ENCODE measurements around the gene CCDC122.

Gene CCDC122

GRCh38 chr13:43799191-43799590, 80.3 kb downstream of the CCDC122 start:
- DNase-seq: no peak

DNA sequence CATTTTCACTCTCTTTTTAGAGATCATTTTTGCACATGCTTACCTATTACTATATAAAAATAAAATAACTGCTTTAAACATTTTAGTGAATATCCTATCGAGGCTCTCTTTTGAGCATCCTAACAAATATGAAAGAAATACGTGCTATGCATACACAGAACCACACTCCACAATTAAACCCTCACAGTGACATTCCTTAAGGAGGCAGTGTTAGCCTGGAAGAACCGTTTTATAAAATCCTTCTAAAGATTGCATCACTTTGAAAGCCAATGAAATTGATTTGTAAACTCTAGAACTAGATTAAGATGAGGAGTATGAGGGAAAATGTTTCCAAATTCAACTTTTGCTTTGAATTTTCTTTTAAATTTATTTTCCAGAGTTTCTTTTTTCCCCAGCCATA, 81.7 kb downstream of the CCDC122 start:
- DNase-seq: no peak

DNA sequence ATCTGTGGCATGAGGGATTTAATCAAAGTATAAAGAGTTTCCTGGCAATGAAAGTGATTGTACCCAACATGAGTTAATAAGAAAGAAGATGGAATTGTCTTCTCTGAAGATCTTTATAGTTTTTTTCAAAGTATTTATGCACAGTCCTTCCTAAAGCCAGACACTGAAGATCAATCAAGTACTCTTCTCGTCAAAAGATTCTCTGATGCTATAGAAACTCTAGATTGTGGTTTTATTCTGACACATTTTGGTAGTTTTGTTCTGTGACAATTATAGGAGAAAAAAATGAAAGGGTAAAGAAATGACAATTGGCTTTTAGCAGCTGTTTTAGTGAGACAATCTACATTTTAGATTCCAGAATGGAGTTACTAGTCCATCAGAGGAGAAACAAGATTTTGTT, 82.4 kb downstream of the CCDC122 start:
- no peak for DNase-seq

DNA sequence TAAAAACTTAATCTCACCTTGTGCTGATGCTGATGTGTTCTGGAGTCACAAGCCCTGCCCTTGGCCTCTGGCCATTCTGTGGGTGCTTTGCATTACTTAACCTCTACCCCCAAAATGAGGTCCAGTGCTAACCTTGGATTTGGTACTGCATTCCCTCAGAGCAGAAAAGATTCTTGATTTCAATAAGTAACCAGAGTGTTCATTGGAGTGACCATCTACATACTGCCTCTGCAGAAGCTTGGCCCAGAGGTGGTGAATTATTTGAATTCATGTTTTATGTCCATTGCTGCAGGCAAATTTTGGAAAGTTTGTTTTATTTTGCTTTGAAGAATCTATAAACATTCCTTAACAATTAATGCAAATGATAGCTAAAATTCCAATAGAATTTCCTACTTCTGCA, 85.1 kb downstream of the CCDC122 start:
- no peak for DNase-seq

- no peak for DNase-seq
Observed at GRCh38 chr13:43792076-43792881, 87.3 kb downstream of the CCDC122 start.

DNA sequence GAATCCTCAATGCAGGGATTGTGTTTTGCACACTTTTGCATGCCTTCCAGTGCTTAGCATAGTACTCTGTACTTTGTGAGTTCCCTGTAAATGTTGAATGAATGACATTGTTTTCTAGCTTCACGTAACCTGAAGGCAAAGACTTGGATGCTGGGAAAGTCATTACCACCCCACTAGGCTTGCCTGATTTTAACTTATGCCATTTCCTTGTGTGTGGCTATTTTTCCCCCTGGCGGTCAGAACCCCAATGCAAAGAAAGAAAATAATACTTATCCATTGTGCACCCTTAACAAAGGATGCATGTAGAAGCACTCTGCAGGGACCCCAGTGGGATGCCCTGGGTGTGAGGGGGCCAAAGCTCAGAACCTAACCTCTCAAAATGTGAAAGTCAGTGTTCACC, 91.5 kb downstream of the CCDC122 start:
- DNase-seq: peak; percentile 15

GRCh38 chr13:43787518-43787891, 92.0 kb downstream of the CCDC122 start:
- DNase-seq: no peak

DNA sequence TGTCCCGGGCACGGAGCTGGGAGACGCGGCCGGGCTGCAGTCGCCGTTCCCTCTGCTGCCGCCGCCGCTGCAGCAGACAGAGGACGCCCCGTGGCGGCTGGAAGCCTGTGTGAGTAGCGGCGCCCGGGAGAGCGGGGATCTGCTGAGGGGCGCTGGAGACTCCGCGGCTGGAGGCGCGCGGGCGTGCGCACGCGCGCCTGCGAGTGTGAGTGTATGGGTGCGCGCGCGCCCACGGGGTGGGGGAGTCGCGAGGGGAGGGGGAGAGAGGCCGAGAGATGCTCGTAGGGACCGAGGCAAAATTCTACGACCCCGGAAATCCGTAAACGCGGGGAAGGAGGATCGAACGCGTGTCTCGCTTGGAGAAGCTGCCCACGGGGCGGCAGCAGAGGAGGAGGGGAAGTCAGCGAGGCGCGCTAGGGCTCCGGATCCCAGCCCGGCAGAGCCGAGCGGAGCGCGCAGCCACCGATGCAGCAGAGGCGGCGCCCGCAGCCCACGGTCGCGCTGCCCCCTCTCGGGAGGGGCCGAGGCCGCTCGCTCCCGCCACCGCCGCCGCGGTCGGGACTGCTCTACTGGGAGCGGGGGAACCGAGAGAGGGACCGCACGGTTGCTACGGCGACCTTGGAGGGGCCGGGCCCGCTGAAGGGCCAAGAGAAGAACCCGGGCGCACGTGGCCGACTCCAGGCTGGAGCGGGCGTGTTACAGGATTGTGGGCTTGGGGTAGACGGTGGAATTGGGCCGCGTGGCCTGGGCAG, 92.6 kb downstream of the CCDC122 start, which contains the start of gene ENOX1:
ENOX1 (minus strand) TSS at position 207 of the 752 bp plus-strand sequence.
- peak; percentile 13 for DNase-seq

GRCh38 chr13:43786472-43786765, 93.1 kb downstream of the CCDC122 start:
- no peak for DNase-seq
